GM19395 (cell line): ENCODE data around the gene ERICH3.

Source experiments
- ATAC-seq: cut with Tn5 transposase; IDR thresholded peaks from one replicate; pipeline ENCODE4 v1.9.1; 2021; ENCODE audit warnings: mild to moderate bottlenecking, moderate library complexity; ENCODE audit not compliant: unreplicated experiment

The ERICH3 gene

DNA sequence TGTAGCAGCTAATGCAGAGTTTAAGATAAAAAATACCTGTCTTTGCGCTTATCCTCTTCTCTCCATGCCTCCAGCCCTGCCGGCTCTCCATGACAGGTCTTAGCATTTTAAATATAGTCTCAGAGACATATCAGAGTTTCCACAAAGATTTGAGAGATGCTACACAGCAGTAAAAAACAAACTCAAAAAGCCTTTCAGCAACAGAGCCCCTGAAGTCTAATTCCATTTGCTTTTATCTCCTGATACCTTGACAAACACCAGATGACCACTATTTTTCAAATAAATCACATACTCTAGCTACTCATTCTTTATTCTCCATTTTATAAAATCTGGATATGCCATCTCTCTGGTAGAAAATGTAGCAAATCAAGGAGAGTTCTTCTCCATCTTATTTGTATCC, 81.6 kb downstream of the ERICH3 start:
- ATAC-seq, result no peak

DNA sequence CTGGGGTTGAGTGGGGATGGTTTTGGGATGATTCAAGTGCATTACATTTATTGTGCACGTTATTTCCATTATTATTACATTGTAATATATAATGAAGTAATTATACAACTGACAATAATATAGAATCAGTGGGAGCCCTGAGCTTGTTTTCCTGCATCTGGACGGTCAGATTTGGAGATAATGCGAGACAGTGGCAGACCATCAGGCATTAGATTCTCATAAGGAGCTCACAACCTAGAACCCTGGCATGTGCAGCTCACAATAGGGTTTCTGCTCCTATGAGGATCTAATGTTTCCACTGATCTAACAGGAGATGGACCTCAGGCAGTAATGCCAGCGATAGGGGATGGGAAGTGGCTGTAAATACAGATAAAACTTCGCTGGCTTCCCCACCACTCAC, 83.3 kb downstream of the ERICH3 start:
- ATAC-seq, result no peak

DNA sequence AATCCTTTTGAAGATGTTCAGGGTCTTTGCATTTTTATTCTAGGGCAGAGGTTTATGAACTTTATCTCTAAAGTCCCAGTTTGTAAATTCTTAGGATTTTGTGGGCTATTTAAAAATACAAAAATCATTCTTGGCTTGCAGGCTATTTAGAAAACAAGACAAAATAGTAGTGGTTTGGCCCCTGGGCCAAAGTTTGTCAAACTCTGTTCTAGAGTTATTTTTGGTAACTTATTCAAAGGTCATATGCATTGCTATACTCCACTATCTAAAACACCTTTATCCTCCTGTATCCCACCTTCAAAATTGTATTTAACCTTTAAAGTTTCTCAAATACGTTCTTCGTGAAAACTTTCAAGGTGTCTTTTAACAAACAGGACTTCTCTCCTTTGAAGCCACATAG, 85.7 kb downstream of the ERICH3 start:
- no peak for ATAC-seq

- no peak for ATAC-seq
Measured at GRCh38 chr1:74586253-74586897, 87.2 kb downstream of the ERICH3 start.

- ATAC-seq, result no peak
Measured at GRCh38 chr1:74584185-74584584, 89.4 kb downstream of the ERICH3 start.

DNA sequence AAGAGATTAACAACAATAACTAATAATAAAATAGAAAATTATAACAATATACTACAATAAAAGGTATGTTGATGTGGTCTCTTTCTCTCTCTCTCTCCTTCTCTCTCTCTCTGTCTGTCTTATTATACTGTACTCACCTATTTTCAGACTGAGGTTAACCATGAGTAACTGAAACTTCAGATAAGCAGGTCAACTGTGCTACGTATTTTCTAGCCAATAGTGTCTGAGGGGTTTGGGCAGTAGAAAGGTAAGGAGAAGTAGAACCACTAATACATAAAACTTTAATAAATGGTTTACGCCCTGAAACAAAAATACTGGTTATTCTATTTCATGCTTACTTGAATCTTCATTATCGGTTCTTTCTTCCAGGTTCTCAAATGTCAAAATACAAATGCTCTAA, 90.2 kb downstream of the ERICH3 start:
- no peak for ATAC-seq

GRCh38 chr1:74579425-74579824, 94.2 kb downstream of the ERICH3 start:
- peak; percentile 100 for ATAC-seq

DNA sequence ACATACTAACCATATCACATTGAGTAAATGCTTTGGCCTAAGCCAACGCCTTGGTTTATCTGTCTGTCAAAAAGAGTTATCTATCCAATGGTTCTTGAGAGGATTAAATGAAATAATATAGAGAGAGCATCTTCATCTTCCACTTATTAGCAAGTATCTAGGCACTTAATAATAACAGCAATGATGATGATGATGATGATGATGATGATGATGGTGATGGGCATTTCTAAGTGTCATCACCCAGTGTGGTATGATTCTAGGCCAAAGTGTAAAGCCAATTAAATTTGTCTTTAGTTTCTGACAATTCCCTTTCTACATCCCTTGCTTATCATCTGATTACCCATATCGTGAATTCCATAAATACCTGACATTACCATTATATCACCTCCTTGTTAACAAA, 95.5 kb downstream of the ERICH3 start:
- no peak for ATAC-seq

GRCh38 chr1:74571891-74572290, 101.7 kb downstream of the ERICH3 start:
- ATAC-seq, result no peak

DNA sequence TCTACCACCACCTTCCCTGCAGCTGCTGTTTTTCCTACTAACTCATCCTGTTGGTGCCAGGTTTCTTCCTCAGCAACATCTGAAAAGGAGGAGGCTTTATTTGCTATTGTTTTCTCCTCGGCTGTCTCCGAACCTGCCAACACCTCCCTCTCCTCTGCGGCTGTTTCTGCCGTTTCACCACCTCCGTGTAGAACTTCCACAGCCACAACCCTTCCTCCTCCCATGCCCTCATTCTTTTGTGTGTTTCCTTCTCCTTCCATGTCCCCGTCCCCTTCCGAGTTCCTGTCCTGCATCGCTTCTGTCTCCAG, 102.1 kb downstream of the ERICH3 start:
- ATAC-seq, result no peak

DNA sequence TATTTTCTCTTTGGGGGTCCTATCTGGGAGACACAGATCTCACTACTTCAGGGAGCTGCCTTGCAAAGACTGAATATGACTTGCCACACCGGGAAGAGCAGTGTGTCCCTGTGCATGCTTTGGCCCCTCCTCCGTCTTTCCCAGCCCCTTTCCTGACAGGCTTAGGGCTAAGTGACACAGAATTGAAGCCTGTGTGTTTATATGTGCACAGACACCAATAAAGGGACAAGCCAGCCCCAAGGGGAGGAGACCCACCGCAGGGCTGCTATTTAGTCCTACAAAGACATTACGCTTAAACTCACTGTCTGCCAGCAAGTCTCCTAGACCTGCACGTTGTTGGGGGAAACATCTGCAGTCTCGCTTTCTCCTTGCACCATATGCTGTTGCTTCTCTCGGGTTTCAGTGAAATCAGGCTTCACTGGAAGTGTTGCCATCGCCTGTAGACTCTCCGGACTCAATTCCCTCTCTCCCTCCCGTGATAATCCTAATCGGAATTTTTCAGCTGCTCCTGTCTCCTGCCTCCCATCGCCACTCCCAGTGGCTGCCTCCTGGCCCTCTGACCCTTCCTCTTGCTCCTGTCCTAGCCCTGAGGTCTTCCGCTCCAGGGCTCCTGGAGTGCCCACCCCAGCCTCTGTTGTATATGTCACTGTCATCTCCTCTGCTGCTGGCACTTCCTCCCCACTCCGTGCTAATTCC, 102.6 kb downstream of the ERICH3 start:
- no peak for ATAC-seq

- ATAC-seq, result no peak
Measured at GRCh38 chr1:74549932-74550331, 123.7 kb downstream of the ERICH3 start.

GRCh38 chr1:74548961-74549750, 124.4 kb downstream of the ERICH3 start:
- ATAC-seq, result no peak

DNA sequence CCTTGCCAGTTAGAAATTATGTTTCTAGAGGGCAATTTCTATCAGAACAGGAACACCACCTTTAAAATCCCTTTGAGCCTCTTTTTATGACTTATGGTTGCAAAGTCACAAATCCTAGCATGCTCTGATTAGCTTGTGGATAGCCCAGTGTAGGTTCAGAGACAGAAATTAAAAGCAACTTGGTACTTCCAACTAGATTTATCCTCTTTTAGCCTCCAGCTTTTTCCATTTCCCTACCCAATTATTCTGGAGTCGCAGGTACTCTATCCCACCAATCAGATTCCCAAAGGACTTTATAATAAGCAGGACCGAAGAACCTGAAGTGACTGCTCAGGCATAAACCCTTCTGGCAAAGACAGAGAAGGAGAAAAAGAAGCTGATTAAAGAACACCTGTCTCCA, 127.8 kb downstream of the ERICH3 start:
- no peak for ATAC-seq

- ATAC-seq, result no peak
Measured at GRCh38 chr1:74534241-74534640, 139.4 kb downstream of the ERICH3 start.

DNA sequence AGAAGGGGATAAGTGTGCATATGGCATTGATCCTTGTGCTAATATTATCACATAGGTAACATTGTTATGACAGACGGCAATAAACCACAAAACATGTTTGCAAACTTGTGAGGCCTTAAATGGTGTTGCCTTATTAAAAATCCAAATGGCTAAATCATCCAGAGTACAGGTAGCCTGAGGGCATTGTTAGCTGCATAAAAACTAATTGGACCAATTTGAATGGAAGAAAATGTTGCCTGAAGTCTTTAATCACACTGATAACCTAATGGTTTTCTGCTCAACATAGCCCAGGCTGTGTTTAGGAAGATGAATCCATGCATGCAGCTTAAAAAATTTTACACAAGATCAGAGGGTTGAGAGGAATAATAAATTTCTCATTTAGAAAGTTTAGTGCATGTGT, 141.8 kb downstream of the ERICH3 start:
- no peak for ATAC-seq

DNA sequence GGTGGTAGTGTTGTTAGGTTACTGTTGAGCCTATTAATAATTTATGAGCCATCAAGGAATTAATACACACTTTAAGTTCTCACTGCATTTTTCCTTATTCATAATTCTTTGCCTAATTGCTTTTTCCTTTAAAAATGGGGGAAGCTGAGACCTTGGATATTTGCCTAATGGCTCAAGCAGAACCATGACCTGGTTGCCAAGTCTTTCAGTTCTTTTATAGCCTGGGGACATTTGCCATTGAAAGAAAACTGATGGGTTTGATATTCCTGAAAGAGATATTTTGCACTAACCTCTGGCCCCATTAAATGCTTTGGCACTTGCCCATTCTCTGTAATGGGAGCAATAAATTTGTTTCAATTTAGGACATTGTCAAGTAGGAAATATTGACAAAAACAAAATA, 142.7 kb downstream of the ERICH3 start:
- no peak for ATAC-seq

DNA sequence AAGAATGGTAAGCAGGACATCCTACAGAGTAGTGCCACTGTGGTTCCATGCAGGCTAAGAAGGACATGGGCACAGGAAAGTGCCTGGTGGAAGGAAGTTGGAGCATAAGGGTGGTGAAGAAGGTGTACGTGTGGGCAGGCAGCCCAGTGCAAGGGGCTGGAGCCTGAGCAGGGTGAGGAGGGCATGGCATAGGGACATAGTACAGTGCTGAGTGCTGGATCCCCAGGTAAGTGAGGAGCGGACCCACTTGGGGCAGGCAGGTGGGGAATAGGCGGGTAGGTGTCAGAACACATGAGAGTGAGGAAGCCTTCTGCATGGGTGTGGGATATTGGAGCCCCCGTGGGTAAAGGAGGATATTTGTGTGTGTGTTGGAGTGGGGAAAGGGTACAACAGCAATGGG, 145.5 kb downstream of the ERICH3 start:
- no peak for ATAC-seq

GRCh38 chr1:74526708-74527107, 146.9 kb downstream of the ERICH3 start:
- no peak for ATAC-seq

DNA sequence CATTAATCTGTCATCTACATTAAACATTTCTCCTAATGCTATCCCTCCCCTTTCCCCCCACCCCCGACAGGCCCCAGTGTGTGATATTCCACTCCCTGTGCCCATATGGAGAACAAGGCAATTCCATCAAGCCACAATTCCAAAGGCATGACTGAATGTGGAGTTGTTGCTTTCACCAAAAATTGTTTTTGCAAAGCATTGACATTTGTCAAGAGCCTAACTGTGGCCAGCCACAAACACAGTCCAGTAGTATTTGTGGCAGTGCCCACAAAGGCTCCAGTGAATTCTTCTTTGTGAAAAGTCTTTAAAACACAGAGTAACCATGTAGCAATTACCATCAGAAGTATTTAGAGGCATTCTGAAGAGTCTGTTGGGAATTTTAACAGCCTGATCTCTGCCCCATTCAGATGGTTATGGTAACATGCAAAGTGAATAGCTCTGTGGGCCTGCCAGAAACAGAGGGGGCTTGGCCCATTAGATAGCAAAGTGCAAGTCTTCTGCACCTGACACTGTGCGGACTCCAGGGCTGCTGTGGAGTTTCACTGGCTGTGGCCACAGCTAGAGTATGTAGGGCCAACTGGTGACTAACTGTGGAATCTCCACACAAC, 149.6 kb downstream of the ERICH3 start:
- ATAC-seq, result no peak

DNA sequence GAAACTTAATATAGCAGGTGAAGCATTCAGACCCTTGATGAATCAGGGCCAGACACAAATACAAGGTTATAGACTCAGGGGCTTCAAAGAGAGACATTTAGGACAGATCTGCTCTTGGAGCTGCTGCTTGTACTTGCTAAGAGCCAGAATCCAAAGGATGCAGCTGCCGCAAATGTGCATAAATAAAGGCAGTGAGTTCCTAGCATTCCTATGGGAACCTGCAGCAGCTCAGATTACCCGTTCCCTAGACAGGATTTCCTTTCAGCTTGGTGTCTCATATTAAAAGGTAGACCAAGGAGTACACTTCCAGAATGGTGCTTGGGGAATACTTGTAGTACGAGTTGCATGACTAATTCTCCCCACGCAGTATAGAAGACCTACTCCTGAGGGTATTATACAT, 151.4 kb downstream of the ERICH3 start:
- no peak for ATAC-seq
